M059J (cell line): ENCODE measurements around the gene NUMB. TPM values are rescaled to one million over a fixed set of nuclear protein-coding genes. Genes with fewer than 3 reads are reported as not detected.
A peak's percentile ranks its signal among the peaks of the same experiment; 100 is the strongest.
"Not testable (repeated sequence)": the region's sequence is repeated elsewhere in the genome, so short reads cannot be mapped to it uniquely, and the experiment has no call there.

Source experiments
- DNase-seq: peaks from one replicate; pipeline ENCODE4 v3.0.0-alpha.2; 2012; ENCODE audit warnings: low read depth
- total RNA-seq: library from RNA; depleted of rRNA; stranded (reverse); fragments of >200 nt; shearing (Covaris generic); gene quantifications from 2 replicates; pipeline ENCODE4 v1.2.3, GENCODE V29; 2014

The NUMB gene
- total RNA-seq, 1 experiment from 2014 or later = 21.8 TPM

DNA sequence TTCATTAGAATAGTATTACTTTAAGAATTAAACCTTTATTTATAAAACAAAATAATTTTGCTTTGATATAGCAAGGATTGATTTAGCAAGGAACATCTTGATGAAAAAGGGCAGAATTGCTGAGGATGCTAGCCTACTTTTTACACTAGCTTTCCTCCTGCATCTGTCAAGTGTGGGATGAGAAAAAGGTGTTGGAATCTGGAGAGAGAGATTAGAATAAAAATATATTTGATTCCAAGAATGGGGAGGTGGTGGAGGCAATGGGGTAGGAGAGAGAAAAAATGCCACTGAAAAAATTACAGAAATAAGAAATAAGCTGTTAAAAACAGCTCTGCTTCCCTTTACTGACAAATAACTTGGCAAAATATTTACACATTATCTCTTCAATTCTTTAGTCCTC lies 98.9 kb downstream of the NUMB start:
- no peak for DNase-seq

DNA sequence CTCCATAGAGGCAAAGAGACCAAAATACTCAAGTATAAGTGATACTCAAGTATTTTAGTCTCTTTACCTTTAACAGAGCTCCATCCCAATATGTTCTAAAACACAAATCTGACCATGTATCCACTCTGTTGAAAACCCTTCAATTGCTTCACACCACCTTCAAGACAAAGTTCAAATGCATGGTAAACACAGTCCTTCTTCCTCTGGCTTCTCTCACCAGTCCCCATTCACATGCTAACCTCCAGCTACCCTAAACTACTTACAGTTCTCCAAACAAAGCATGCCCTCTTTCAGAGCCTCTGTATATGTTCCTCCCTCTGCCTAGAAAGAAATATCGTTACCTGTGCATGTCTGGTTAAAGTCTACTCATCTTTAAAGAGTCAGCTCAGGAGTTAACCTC lies 100.2 kb downstream of the NUMB start:
- DNase-seq = no peak

DNA sequence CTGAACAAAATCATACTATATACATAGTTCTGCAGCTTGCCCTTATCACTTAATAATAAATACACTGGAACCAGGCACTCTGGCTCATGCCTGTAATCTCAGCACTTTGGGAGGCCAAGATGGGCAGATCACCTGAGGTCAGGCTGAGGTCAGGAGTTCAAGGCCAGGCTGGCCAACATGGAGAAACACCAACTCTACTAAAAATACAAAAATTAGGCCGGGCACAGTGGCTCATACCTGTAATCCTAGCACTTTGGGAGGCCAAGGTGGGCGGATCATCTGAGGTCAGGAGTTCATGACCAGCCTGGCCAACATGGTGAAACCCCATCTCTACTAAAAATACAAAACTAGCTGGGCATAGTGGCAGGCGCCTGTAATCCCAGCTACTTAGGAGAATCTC lies 109.3 kb downstream of the NUMB start:
- DNase-seq = not testable (repeated sequence)

DNA sequence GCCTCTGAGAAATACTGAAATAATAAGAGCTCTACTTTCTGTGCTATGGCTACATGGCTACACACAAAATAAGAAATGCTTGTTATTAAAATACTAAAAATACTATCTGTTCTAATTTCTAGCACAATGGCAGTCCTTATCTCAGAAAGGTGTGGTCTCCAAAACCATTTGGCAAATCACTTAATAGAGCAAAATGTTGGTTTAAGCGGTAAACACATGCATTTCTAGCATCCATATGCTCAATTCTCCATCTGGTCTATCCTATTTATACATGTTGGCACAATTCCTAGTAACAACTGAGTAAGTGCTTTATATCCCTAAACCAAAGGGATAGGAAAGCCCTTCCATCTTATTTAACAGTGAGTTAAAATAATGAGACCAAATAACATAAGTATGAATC lies 114.0 kb downstream of the NUMB start:
- no peak for DNase-seq

DNA sequence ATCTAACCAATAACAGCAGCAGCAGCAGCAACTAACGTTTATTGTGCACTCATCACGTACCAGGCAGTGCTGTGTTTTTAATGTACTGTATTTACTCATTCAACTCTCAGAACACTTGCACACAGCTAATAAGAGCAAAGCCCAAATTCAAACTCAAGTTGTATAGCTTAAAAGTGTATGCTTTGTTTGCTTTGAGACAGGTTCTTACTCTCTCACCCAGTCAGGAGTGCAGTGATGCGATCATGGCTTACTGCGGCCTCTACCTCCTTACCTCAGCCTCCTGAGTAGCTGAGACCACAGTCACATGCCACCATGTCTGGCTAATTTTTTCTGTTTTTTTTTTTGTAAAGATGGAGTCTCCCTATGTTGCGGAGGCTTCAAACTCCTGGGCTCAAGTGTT lies 115.7 kb downstream of the NUMB start:
- no peak for DNase-seq

DNA sequence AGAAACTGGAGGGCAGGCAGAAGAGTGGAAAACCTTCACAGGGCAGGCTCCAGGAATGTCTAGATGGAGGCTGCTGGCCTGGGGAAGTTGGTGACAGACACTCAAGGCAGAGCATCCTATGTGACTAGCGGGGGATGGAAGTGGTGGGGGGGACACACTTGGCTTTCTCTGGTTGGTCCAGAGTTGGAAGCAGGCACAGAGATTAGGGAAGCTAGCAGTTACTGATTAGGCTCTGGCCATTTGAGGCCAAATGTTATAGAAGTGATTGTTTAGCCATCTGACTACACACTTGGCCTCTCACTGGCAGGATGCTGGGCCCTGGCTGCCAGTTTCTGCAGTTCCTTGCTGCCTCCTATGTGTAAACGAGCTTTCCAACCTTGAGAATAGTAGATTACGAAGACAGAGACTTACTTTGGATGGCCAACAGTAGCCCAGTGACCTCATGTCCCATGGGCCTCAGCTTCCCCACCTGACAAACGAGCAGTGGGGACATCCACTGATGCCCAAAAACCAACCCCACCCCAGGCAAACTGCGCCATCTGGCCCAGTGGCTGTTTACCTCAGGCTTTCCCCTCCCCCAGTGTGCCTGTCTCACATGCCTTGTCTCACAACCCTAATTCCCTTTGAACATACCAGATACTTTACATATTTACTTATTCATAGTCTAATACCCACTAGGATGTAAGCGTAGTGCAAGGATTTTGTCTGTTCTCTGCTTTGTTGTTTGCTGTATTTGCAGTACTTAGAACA lies 118.3 kb downstream of the NUMB start:
- no peak for DNase-seq

DNA sequence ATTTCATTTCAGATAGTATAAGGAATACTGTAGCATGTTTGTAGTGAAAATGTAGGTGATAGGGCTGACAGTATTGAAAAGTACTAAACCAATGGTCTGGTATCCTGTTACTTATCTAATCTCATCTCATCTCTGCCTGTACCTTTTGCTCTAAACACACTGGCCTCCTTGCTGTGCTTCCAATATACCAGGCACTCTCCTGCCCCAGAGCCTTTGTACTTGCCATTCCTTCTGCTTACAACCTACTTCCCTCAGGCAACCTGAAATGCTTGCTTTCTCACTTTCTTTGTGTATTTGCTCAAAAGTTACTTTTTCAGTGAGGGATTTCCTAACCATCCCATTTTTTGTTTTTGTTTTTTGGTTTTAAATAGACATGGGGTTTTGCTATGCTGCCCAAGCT lies 119.1 kb downstream of the NUMB start:
- no peak for DNase-seq

DNA sequence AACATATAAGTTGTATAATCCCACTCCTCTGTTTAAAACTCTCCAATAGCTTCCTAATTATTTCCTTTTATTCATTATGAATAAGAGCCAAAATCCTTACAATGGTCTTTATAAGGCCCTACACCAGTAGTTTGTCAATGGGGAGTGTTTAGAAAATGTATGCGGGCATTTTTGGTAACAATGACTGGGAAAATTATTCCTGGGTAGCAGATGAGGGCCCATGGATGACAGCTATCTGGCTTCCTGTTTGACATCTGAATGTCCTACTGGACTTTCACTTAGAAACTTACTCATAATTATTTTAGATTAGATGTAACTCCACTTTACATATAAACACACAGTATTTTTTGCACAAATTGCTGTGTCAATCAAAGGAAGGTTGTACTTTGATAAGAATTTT lies 119.8 kb downstream of the NUMB start:
- no peak for DNase-seq

DNA sequence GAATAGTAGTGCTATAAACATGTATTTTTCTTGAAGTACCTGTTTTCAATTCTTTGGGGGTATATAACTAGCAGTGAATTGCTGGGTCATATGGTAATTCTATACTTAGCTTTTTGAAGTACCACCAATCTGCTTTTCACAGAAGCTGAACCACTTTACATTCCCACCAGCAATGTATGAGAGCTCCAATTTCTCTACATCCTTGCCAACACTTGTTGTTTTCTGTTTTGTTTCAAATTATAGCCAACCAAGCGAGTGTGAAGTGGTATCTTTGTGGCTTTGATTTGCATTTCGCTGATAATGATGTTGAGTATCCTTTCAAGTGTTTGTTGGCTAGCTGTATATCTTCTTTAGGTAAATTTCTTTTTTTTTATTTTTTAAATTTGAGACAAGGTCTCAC lies 125.3 kb downstream of the NUMB start:
- DNase-seq = no peak

DNA sequence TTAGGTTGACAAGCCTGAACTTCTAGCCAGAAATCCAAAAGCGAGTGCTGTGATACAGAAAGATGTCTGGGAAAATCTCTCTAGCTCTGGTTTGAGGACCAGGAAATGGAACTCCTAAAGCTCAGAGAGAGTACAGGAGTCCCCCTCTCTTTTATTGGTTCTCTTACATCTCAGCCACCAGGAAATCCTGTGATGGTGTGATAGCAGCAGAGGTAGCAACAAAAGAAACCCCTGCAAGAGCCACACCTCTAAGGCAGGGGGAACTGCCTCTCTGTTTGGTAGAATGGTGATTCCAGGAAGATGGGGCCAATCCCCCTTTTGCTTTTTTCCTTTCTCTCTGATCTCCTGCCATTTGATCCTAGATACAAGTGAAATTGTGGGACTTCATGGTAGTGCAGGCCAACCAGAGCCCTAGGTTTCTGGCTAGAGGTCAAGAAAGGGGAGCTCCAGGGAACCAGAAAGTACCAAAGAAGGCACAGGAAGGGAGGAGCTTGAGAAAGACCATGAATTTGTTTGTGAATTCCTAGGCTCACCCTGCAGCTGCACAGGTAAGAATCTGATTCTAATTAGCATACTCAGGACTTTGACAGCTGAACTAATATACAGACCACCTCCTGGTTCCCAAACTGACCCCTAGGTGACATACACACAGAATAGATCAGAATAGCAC lies 132.6 kb downstream of the NUMB start:
- DNase-seq = no peak

DNA sequence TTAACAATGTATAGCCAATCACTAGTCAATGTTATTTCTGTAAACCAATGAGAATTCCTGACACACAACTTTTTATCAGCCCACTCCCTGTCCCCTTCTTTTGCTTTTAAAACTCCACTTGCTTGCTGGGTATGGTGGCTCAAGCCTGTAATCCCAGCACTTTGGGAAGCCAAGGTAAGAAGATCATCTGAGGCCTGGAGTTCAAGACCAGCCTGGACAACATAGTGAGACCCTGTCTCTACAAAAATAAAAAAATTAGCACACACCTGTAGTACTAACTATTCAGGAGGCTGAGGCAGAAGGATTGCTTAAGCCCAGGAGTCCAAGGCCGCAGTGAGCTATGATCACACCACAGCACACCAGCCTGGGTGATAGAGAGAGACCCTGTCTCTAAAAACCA lies 133.3 kb downstream of the NUMB start:
- no peak for DNase-seq

DNA sequence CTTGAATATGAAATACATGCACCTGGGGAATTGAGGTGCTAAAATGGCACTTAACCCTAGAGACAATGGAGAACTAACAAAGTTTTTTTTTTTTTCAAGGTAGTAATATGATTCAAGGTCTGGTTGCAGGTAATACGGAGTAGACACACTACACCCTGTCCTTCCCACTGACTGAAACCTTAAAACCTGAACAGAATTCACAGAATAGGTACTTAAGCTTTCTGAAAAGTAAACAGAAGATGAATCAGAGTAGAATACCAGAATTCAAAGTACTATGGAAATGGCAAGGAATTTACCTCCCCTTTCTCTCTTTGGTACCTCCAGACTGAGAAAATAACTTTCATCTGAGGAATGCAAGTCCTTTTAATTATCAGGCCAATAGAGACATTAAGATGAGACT lies 133.8 kb downstream of the NUMB start:
- no peak for DNase-seq

DNA sequence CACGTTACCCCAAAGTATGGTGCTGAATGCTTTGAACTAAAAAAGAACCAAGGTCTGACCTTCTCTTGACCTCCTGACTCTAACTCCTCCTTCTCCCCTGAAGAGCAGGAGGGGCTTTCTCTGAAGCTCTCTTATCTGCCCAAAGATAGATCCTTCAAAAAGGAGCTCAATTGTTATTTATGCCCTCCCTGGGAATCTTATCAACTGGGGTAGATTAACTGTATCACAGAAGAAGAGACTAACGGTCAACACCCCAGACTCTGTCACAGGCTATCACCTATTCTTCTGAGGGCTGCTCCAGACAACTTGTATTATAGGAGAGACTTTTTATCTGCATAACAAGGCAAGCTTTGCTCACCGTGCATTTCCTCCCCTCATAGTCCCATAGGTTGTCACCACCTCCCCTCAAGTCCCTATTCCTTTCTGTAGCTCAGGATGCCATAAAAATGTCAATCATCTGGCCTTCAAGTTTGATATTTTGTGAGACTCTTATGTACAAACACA lies 134.4 kb downstream of the NUMB start:
- no peak for DNase-seq

DNA sequence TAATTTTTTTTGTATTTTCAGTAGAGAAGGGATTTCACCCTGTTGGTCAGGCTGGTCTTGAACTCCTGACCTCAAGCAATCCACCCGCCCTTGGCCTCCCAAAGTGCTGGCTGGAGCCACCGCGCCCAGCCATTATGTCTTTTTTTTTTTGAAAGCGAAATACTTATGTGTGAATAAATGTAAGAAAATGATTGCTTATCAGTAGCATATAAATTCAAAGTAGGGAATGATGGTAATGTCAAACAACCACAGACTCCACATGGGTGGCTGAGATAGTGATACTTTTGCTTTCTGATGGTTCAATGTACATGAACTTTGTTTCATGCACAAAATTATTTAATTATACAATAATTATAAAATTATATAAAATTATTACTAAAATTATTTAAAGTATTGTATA lies 145.2 kb downstream of the NUMB start:
- no peak for DNase-seq

DNA sequence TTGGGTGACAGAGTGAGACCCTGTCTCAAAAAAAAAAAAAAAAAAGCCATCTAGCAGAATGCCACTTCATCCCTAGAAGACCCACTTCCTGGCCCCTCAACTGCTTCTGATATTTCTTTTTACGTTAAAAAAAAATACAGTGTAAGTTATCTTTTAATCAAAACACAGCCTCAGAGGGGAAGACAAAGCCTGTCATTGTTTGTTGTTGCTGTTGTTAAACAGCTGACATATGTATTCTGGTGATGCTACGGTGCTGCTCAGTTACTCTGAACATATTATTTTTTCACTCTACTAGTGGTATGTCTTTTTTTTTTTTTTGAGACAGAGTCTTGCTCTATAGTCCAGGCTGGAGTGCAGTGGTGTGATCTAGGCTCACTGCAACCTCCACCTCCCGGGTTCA lies 145.7 kb downstream of the NUMB start:
- no peak for DNase-seq

DNA sequence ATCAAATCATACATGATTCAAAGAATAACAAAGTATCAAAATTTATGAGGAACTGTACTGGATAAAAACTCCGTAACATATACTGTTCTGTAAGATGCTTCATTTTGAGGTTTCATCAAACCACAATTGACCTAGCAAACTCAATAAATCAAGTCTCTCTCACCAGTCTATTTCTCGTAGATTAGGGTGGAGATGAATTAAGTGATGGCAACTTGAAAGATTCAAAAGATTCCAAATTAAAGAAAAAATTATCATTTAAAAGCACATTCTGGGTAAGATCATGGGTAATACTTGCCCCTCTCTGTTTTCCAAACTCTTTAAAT lies 146.7 kb downstream of the NUMB start:
- DNase-seq = no peak

DNA sequence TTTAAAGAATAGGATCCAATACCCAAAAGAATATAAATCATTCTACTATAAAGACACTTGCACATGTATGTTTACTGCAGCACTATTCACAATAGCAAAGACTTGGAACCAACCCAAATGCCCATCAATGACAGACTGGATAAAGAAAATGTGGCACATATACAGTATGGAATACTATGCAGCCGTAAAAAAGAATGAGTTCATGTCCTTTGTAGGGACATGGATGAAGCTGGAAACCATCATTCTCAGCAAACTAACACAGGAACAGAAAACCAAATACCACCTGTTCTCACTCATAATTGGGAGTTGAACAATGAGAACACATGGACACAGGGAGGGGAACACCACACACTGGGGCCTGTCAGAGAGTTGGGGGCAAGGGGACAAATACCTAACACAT lies 149.1 kb downstream of the NUMB start:
- DNase-seq = not testable (repeated sequence)

DNA sequence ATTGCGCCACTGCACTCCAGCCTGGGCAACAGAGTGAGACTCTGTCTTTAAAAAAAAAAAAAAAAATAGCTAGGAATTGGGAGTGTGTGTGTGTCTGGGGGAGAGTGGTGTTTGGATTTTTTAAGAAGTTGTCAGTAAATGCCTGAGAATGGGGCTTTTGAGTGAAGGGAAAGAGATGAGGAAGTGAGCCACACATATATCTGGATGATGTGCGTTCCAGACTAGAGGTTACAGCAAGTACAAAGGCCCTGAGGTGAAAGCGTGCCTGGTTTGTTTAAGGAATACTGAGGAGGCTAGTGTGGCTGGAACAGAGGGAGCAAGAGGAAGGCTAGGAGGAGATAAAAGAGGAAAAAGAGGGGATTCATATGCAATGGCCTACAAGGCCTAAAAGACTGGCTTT lies 151.1 kb downstream of the NUMB start:
- no peak for DNase-seq

DNA sequence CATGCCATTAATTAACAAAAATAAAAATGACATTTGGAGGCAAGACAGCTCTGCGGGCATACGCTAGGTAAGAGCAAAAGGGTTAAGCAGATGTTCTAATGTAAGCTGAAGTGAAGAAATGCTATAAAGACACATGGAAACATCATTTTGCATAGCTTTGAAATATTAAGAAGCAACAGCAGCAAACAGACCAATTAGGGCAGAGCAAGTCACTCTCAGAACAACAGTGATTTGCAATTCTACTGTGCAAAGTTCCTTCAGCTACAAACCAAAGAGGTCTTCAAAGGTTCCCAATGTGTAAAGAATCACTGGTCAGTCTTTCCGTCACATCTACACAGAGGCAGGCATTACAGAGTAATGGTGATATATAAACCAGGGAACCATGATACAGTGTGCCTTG lies 152.8 kb downstream of the NUMB start:
- no peak for DNase-seq

DNA sequence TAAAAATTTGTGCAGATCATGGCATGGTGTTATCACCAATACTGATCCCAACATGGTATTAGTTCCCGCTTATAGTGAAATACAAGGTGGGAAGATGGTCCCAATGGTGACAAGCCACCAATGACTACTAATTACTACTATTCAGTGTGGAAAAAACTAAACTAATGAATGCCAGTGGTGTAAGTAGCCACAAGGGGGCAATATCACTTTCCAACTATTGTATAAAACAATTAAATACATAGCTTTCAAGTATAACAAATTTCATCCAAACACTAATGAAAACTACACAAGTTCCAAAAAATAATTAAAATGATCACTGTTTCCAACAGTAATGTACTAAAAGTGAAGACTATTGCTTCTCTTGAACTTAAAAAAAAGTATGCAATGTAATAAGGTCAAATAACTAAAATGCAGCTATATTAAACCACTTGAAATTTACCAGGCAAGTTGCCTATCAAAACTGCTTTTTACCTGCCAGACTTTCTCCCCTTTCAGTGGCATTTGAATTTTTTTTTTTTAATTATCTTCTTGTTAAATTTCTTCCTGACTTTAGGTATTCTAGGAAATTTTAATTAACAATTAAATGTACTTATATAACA lies 163.0 kb downstream of the NUMB start:
- DNase-seq = peak; percentile 43

DNA sequence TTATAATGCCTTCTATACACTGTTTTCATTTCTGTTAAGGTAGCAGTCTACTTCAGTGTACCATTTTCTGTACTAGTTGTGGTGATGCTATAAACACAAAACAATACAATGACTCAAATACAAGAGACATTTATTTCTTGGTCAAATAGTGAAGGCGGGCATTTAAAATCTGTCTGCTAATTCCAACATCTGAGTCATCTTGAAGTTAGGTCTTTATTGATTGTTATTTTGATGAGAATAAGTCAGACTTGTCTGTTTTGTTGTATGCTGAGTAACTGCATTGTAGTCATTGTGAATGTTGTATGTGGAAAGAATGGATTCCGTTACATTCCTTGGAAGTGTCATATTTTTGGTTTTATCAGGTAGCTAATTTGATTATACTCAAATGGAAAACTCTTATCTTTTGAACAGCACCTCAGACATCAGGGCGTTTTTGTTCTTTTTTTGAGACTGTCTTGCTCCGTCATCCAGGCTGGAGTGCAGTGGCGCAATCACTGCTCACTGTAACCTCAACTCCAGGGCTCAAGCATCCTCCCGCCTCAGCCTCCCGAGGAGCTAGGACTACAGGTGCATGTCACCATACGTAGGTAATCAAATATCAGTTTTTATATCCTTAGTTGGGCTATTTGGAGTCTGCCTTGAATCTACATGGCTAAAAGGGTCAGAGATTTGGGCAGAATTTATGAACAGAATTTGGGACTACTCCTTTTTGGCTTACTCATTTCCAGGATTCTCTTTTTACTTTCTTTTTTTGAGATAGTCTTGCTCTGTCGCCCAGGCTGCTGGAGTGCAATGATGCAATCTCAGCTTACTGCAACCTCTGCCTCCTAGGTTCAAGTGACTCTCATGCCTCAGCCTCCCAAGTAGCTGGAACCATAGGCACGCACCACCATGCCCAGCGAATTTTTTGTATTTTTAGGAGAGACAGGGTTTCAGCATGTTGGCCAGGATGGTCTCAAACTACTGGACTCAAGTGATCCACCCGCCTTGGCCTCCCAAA lies 164.3 kb downstream of the NUMB start:
- DNase-seq = no peak

DNA sequence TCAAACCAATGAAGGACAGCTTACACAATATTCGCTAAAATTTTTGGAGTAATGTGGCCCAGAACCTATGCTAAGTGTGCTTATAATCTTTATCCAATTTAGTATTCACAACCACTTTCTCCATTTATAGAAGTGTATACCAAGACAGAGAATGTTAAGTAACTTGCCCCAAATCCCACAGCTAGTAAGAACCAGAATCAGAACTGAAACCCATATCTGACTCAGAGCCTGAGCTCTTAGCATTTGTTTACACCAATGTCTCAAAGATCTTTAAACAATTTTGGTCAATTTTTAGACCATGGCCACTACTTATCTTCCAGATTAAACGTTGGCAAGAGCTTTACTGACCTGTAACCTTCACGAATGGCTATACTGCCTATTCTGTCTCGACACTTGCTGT lies 168.1 kb downstream of the NUMB start:
- DNase-seq = no peak
